ENCODE measurements around the gene EYA4.

DNA sequence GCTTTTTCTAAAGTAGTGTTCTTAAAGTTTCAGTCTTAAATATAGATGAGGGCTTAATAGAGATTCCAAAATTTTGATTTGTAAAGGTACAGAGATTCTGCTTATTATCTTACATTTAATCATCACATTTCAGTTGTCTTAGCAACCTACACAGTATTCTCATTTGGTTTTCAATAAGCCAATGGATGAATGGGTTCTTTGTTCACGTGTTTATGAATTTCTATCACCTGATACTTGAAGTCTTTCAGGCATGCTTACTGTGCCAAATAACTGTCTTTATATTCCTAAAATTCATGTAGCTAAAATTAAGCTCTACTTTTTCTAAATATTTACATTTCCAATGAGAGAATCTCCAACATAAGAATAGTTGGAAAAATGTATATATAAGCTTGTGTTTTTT, 152.7 kb downstream of the EYA4 start:
- TF ChIP-seq CREB1 (CRISPR knock-in tag; IDR thresholded peaks at IDR 0.05) (no peak), CREM (CRISPR knock-in tag; IDR thresholded peaks at IDR 0.05) (no peak)
- TF ChIP-seq, protein P1, sequence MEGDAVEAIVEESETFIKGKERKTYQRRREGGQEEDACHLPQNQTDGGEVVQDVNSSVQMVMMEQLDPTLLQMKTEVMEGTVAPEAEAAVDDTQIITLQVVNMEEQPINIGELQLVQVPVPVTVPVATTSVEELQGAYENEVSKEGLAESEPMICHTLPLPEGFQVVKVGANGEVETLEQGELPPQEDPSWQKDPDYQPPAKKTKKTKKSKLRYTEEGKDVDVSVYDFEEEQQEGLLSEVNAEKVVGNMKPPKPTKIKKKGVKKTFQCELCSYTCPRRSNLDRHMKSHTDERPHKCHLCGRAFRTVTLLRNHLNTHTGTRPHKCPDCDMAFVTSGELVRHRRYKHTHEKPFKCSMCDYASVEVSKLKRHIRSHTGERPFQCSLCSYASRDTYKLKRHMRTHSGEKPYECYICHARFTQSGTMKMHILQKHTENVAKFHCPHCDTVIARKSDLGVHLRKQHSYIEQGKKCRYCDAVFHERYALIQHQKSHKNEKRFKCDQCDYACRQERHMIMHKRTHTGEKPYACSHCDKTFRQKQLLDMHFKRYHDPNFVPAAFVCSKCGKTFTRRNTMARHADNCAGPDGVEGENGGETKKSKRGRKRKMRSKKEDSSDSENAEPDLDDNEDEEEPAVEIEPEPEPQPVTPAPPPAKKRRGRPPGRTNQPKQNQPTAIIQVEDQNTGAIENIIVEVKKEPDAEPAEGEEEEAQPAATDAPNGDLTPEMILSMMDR (IDR thresholded peaks at IDR 0.05): no peak
